GM19468 (cell line): ENCODE results near the gene NRG3.
A peak's percentile ranks its signal among the peaks of the same experiment; 100 is the strongest.

Experiments used
- ATAC-seq: cut with Tn5 transposase; IDR thresholded peaks from one replicate; pipeline ENCODE4 v1.9.1; 2021; ENCODE audit warnings: mild to moderate bottlenecking, moderate library complexity, moderate number of reproducible peaks; ENCODE audit not compliant: unreplicated experiment; ENCODE audit errors: extremely low read depth

Gene NRG3

GRCh38 chr10:81874875-81875466 lies at the start of gene NRG3:
TSS of gene NRG3 (plus strand) at chr10:81875194.
- no peak for ATAC-seq

GRCh38 chr10:81828251-81828650 lies 46.7 kb upstream of the NRG3 start:
- no peak for ATAC-seq

GRCh38 chr10:81831060-81831459 lies 43.9 kb upstream of the NRG3 start:
- ATAC-seq, result no peak

GRCh38 chr10:81838950-81839349 lies 36.0 kb upstream of the NRG3 start:
- ATAC-seq, result no peak

DNA sequence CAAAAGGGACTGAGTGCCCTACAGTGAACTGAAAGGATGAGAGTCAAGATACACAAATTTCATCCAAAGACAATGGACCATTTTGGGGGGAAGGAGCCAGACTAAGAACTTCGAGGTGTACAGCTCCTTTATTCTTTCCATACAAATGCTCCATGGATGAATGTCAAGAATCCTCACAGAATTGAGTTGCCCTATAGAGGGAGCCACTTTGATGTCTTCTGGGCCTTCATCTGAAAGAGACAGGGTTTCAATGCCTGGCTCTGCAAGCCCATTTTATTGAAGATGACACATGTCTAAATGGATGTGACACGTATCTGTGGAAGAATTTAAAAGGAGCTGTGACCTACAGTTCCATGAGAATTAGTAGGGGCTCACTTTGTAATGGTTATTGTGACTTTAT lies 32.0 kb upstream of the NRG3 start:
- ATAC-seq, result no peak

DNA sequence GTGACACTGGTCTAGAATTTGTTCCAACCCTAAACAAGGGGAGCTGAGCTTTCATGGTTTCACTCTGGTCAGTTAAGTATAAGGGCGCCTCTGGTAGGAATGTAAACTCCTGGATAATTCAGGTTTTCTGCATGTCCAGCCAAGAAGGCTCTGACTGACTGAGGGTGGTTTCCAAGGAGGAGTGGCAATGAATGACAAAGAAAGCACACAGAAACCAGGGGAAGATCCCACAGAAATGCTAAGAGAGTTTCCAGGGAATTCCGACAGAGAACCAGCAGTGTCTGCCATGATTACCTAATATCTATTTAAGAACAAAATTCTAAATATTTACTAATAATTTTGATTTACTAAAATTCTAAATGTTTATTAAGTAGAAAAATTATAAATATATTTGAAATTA lies 27.3 kb upstream of the NRG3 start:
- ATAC-seq, result no peak

GRCh38 chr10:81848514-81848913 lies 26.5 kb upstream of the NRG3 start:
- ATAC-seq, result no peak

DNA sequence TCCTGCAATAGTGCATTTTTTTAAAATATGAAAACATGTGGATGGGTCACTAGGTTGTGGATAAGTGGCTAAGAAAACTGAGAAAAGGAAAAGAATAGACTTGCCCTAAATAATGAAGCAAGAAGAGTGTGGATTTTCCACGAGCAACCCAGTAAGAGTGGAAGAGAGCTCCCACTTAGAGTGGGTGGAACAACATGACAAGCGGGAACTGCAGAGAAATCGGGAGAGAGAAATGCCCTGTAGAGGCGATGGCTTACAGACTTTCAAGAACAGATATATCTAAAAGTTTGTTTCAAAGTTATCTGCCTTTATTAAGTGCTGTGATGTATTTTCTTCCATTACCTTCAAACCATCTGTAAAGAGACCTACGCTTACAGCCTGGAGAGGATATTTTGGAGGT lies 26.1 kb upstream of the NRG3 start:
- ATAC-seq, result no peak

DNA sequence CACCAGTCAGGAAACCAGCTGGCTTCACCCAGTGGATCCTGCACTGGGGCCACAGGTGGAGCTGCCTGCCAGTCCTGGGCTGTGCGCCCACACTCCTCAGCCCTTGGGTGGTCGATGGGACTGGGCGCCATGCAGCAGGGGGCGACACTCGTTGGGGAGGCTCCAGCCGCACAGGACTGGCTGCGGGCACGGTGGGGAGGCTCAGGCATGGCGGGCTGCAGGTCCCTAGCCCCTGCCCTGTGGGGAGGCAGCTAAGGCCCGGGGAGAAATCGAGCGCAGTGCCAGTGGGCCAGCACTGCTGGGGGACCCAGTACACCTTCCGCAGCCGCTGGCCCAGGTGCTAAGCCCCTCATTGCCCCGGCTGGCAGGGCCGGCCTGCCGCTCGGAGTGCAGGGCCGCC lies 12.4 kb upstream of the NRG3 start:
- no peak for ATAC-seq

GRCh38 chr10:81863771-81864170 lies 11.2 kb upstream of the NRG3 start:
- ATAC-seq, result no peak

- no peak for ATAC-seq
Observed at GRCh38 chr10:81865581-81865980, 9.4 kb upstream of the NRG3 start.

- ATAC-seq, result peak; percentile 84
Observed at GRCh38 chr10:81866753-81867152, 8.2 kb upstream of the NRG3 start.

DNA sequence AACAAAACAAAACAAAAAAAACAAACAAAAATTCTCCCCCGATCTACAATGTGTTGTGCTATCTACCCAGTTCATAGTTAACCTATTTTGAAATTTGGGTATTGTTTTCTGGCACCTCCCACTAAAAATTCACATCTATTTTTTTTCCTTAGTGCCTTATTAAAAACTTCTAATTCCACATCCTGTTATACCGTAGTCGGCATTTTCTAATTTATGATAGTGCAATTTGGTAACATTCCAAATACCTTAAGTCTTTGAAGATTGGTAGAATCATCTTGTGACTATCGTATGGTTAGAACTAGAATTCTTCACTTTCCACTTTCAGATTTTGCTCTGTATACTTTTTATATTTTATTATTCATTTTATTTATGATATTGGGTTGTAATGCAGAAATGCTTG lies 4.5 kb upstream of the NRG3 start:
- no peak for ATAC-seq

- no peak for ATAC-seq
Observed at GRCh38 chr10:81871558-81871957, 3.4 kb upstream of the NRG3 start.

GRCh38 chr10:81872206-81872862 lies 2.7 kb upstream of the NRG3 start:
- ATAC-seq, result no peak

DNA sequence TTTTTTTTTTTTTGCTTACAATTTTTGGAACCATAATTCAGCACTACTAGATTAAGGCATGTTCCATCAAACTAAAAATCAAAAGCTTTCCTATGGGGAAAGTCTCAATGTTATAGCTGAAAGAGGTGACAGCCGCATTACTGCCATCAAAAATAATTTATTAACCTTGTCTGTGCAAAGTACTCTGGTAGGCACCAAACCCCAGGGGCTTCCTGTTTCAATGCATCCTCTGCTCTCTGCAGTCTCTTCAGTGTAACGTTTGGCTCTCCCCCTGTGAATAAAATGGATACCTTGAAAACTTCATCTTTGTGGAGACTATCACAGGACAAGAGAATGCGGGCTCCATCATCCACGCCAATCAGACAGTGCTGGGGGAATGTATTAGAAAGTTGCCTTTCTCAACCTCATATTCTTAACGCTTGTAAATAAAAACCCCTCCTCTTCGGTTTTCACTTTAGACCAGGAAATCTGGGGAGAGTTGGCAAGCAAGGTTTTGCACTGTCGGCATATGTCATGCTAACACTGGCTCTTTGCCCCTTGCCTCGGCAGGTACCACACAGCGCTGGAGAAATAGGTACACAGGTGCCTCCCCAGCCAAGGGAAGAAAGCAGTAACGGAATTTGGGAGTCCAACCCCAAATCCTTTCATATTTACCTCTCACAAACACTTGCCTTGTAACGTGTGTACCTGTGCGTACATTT lies 1.6 kb upstream of the NRG3 start:
- no peak for ATAC-seq

GRCh38 chr10:81873932-81874816 lies 820 bp upstream of the NRG3 start:
- no peak for ATAC-seq

DNA sequence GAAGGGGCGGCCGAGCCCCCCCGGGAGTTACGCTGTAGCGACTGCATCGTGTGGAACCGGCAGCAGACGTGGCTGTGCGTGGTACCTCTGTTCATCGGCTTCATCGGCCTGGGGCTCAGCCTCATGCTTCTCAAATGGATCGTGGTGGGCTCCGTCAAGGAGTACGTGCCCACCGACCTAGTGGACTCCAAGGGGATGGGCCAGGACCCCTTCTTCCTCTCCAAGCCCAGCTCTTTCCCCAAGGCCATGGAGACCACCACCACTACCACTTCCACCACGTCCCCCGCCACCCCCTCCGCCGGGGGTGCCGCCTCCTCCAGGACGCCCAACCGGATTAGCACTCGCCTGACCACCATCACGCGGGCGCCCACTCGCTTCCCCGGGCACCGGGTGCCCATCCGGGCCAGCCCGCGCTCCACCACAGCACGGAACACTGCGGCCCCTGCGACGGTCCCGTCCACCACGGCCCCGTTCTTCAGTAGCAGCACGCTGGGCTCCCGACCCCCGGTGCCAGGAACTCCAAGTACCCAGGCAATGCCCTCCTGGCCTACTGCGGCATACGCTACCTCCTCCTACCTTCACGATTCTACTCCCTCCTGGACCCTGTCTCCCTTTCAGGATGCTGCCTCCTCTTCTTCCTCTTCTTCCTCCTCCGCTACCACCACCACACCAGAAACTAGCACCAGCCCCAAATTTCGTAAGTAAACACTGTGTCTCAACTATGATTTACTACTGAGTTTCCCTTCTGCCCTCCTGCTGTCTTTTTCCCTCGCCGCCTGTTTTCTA lies 666 bp downstream of the NRG3 start:
- no peak for ATAC-seq

DNA sequence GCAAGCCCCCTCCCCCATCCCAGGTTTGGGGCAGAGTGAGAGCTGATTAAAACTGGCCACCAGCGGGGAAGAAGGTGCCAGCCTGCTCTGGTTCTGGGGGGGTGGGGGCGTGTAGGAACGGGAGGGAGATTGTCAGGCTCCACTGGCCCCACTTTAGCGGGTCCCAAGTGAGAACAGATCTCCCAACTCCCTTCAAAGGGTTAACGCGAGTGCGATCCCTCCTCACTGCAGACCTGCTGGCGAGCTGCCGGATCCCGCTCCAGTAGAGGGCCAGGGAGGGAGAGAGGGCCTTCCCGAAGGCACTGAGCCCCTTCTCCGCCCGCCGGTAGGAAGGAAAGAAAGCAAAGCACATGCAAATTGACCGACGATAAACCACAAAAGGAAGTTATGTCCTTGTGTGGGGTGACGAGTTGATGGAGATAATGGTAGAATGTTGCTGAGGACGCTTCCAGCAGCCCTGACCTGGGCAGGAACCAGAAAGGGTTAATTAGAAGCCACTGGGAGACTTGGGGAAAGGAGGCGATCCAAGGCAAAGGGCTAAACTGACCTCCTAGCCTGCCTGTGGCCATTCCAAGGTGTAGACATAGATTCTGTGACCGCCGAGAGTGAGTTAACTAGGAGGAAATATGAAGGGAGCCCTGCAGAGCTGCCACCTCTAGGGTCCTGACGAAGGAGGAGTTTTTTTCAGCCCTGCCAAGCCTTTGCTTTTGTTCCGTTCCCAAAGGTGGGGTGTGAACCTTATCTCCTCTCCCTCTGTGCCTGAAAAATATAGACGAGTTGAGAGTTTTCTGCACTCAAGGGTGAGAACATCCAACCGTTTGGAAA lies 1.5 kb downstream of the NRG3 start:
- ATAC-seq, result no peak
